GM12891 (cell line): ENCODE measurements around the gene UQCRHL.

Experiments
- PAX5 ChIP-seq: IDR thresholded peaks from 2 replicates; pipeline ENCODE4 v1.6.1; 2011; ENCODE audit warnings: low read length, moderate library complexity, mild to moderate bottlenecking; ENCODE audit not compliant: insufficient read depth, severe bottlenecking
- POLR2A ChIP-seq: IDR thresholded peaks from 2 replicates; pipeline ENCODE4 v1.6.1; 2011; ENCODE audit warnings: low read depth, low read length, control low read depth
- POLR2AphosphoS5 ChIP-seq: IDR thresholded peaks from 2 replicates; pipeline ENCODE4 v1.6.1; 2011; ENCODE audit warnings: low read depth, low read length, control low read depth
- TAF1 ChIP-seq: IDR thresholded peaks from 2 replicates; pipeline ENCODE4 v1.6.1; 2011; ENCODE audit warnings: low read depth, low read length, control low read depth

DNA sequence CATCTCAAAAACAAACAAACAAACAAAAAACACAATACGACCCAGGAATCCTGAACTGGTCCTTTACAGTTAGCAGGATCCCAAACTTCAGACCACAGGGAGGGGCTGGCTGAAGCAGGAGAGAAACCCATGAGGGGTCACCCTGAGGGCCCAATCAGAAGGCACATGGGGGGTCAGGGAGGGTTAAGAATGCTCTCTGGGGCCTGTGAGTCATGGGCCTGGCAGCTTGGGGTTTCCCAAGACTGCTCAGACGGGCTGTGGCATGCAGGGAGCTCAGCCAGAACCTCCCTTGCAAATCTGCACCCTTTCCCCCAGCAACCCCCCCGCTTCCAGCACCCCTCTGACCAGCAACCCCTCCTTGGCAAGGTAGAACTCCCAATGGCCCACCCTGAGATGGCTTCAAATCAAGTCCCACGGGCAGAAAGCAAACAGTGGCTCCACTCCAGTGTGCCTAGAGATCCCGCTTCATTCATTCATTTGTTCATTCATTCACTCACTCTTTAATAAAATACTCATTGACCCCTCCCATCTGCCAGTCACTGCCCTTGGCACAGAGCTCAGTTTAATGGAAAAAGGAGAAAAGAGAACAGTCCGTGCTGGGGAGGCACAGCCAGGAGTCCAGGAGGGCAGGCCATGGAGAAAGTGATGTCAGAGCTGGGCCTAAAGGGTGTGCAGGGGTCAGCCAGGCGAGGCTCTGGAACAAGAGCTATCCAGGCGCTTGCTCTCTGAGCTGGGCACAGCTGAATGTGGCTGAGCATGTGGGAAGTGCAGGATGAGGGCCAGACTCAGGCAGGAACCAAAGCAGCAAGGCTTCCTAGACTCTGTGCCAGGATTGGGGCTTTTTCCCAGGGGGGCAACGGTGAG is 8.2 kb downstream of the UQCRHL start:
- TF ChIP-seq POLR2A (no peak), TAF1 (no peak), POLR2AphosphoS5 (no peak), PAX5 (no peak)
